IPS DF 4.7 (cell line): ENCODE measurements around the gene FAM177B.

Source experiments
- DNase-seq: peaks from one replicate; pipeline ENCODE4 v3.0.0-alpha.2; 2013; ENCODE audit warnings: low spot score; ENCODE audit errors: extremely low read depth

The FAM177B gene

DNA sequence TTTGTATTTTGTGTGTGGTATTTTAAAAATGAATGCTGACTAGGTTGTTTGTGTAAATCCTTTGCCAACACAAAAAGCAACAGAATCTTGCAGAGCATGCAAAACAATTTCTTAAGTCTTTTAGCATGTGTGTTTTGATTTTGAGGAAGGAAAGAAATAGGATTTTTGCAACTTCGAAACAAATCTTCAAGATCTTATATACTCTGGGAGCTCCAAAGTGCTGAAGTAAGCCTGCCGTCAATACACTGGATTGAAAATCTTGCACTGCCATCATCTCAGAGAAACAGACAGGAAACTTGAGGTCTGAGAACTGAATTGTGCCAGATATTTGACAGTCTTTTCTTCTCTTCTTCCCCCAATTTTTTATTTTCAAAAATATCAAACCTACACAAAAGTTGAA, 48.5 kb downstream of the FAM177B start:
- DNase-seq: no peak

DNA sequence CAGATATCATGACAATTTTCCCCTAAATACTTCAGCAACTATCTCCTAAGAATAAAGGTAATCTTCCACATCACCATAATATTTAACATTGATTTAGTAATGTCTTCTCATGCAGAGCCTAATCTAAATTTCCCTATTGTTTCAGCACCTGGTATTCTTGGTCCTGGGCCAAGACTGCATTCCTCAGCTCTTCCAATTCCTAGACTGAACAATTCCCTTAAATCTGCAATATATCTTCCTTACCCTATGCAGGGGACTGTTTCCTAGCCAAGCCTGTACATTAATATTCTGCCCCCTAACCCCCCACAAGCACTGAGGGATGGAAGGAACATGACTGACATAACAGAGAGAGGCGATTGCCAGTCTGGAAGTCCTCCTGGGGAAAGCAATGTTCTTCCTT, 49.1 kb downstream of the FAM177B start:
- no peak for DNase-seq

DNA sequence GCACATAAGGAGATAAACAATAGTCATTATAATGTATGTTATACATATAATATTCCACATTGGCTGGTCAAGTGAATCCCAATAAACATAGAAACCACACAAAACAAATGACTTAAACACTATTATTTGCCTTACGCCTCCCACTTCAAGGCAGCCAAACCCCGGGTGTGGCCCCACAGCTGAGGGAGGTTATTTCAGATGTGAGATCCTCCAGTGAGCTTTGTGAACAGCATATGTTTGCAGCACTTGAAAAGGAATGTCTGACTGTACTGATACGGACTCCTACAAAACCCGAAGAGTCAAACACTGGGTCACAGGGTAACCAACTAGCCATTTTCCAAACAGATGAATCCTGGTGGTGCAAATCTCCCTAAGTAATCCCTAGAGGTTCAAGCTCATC, 50.7 kb downstream of the FAM177B start:
- no peak for DNase-seq

DNA sequence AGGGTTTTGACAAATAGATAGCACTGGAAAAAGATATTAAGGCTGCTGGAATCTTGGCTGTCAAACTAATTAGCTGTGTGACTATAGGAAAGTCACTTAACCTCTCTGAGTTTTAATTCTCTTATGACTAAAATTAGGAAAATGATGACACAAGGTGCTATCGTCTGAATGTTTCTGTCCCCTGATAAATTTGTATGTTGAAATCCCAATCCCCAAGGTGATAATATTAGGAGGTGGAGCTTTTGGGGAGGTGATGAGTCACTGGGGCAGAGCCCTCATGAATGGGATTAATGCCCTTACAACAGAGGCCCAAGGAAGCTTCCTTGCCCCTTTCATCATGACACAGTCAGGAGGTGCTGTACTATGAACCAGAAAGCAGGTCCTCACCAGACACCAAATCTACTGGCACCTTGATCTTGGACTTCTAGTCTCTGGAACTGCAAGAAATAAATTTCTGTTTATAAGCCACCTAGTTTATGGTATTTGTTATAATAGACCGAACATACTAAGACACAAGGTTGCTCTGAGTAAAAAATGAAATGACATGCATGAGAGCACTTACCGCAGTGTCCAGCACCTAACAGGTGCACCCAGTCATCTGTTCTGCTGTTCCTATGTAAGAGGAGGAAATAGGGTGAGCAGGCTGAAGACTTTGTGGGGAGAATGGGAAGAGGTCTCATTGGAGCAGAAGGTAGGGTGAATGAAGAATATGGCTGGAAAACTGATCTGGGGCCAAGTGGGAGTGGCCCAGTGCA, 51.6 kb downstream of the FAM177B start:
- DNase-seq: no peak

DNA sequence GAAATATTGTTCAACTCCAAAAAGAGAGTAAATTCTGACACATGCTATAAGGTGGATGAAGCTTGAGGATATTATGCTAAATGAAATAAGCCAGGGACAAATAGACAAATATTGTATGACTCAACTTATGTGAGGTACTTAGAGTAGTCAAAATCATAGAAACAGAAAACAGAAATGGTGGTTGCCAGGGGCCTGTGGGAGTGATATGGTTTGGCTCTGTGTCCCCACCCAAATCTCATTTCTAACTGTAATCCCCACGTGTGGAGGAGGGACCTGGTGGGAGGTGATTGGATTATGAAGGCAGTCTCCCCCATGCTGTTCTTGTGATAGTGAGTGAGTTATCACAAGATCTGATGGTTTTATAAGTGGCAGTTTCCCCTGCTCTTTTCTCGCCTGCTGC, 53.1 kb downstream of the FAM177B start:
- DNase-seq: no peak

DNA sequence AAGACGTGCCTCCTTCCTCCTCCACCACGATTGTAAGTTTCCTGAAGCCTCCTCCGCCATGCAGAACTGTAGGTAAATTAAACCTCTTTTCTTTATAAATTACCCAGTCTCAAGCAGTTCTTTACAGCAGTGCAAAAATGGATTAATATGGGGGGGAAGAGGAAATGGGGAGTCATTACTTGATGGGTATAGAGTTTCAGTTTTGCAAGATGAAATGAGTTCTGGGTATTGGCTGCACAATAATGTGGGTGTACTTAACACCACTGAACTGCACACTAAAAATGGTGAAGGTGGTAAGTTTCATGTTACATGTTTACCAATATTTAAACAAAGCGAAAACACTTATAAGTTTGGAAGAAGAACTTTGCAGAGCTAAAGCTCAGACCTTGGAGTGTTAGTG, 53.5 kb downstream of the FAM177B start:
- no peak for DNase-seq

DNA sequence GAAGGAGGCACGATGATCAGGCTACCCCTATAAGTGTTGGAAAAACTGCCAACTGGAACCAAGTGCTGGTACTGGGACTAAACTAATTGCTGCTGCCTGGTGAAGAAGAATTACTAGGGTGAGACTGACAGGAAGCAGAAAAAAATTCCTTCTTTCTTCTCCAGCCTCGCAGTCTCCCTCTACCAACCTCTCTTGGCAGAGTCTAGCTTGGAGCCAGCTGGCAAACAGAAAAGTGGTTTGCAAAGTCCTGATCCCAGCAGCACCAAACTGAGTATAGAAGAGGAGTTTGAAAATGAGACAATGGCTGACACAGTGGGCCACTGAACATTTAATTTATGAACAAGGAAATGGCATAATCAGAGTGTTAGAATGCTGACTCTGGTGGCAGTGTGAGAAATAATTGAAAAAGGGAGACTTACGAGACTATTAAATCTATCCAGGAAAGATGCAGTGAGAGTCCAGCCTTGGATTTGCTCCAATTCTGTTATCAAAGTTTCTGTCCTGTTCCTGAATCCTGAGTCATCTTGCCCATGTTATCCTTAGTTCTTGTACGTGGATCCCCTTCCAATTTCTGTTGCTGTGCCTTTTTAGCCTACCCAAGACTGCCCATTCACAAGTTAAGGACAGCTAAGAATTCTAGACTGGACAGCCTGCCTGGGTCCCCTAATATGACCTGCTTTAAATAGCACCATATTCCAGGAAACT, 54.2 kb downstream of the FAM177B start:
- DNase-seq: no peak

DNA sequence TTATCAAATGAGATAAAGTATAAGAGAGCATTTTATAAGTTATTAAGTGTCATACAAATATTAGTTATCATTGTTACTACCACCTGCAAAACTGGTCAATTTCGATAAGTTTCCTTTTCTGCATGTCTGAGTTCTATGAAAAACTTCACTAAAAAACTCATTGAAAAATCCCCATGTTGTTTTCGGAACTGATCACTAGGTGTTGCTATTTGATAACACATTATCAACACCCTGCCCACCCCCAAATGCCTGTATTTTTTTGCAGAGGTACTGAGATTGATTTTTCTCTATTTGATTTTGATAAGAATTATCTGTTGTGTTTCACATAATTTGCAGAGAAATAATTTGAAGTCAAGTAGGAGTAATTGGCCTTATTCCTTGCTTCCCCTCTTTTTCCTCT, 55.7 kb downstream of the FAM177B start:
- no peak for DNase-seq

DNA sequence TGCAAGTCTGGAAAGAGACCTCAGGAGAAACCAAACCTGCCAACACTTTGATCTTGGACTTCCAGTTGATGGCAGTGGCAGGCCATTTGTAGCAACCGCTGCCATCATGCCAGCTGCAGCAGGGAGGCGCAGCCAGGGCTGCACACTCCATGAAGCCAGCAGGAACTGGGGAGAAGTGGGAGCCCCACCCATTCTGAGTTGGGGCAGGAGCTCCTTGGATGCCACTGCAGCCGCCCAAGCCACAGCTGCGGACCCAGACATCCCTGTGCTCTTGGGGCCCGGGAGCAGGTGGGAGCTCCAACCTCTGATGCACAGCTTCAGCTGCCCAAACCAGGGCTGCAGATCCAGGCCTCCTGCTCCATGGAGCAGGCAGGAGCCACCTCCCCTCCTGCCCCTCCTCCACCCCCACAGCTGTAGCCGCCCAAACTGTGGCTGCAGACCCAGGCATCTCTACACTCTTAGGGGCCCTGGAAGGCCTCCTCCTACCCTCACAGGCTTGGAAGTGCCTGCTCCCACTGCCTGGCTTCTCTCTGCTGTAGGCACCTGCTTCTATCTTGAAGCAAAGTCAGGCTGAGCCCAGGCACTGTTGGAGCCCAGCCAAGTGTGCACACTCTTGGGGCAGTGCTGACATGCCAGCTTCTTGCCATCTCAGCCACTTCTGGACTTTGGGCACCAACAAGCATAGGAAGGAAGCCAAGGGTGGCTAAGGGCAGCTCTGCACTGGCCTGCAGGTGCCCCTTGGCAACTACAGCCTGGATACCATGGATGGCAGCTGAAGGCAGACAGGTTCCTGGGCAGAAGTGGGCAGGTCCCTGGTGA, 57.9 kb downstream of the FAM177B start:
- DNase-seq: no peak

DNA sequence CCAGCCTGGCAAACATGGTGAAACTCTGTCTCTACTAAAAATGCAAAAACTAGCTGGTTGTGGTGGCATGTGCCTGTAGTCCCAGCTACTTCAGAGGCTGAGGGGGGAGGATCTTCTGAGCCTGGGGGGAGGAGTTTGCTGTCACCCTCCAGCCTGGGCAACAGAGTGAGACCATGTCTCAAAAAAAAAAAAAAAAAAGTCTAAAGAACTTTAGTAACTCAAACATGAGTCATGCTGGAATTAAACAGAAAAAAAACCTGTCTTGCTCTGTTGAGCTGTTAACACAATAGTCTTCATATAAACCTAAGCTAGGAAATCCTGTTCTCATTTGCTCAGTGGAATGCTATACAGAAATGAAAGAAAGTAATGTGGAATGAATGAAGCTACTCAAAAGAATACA, 61.1 kb downstream of the FAM177B start:
- no peak for DNase-seq

DNA sequence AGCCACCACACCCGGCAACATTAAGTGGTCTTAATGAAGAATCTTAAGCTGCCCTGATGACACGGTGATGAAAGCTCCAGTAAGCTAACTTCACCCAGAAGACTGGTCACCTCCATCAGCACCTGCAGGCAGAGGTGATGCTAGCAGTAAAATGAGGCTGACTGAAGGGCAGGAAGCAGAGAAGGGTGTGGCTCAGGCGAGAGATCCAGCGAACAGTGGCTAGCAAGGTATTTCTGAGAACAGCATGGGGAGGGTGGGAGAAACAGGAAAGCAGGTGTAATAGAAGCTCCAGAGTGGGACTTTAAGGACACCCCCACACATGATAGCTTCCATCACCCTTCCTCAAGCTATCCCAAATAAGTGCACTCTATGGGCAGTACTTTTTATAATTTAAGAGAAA, 62.0 kb downstream of the FAM177B start:
- DNase-seq: no peak
